HG03432 (cell line): ENCODE data around the gene VWCE.
"Not testable (repeated sequence)": the region's sequence is repeated elsewhere in the genome, so short reads cannot be mapped to it uniquely, and the experiment has no call there.

ENCODE experiments used
- ATAC-seq: cut with Tn5 transposase; IDR thresholded peaks from one replicate; pipeline ENCODE4 v1.9.1; 2021; ENCODE audit warnings: mild to moderate bottlenecking, moderate library complexity; ENCODE audit not compliant: unreplicated experiment

VWCE gene

GRCh38 chr11:61222047-61222446 lies 73.1 kb downstream of the VWCE start, which contains the start of gene PGA4:
PGA4 (plus strand) TSS chr11:61222347; CDS start chr11:61222401, 54 bp downstream.
- ATAC-seq, result not testable (repeated sequence)

- ATAC-seq, result not testable (repeated sequence)
Measured at GRCh38 chr11:61219016-61219415, 76.1 kb downstream of the VWCE start.

- not testable (repeated sequence) for ATAC-seq
Measured at GRCh38 chr11:61218306-61218705, 76.8 kb downstream of the VWCE start.

GRCh38 chr11:61213711-61214324 lies 81.3 kb downstream of the VWCE start:
- not testable (repeated sequence) for ATAC-seq

DNA sequence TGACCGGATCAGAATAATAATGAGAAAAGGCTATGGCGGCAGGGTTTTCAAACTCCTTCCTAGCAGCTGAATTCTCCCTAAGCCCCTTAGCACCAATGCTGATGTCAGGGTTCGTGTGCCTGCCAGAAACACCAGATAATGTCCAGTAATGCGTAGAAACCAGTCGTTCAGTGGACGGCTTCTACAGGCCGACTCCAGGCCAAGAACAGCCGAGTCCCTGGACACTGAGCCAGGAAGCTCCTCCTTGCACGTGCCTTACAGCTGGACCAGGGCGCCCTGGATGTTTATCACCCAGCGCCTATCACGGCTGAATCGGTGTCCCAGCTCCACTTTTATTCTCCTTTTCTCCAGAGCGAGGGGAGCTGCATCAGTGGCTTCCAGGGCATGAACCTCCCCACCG lies 82.9 kb downstream of the VWCE start:
- not testable (repeated sequence) for ATAC-seq

- ATAC-seq, result not testable (repeated sequence)
Measured at GRCh38 chr11:61211327-61211952, 83.7 kb downstream of the VWCE start.

DNA sequence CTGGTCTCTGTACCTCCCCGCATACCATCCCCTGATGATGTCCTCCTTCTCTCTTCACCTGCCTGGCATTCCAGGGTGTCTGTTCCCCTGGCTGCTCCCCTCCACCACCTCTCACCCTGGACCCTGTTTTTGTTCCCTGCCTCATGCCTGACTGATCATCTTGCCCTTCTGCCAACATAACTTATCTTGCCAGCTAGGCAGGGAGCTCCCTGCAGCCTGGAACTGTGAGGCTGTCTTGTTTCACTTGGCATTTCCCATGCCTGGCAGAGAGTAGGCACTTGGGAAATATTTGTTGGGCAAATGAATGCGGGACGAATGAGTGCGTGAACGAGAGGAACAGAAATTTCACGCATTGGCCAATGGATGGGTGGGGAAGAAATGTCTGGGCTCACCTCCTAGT lies 84.5 kb downstream of the VWCE start:
- ATAC-seq, result not testable (repeated sequence)
